Stimulated activated CD8-positive, alpha-beta memory T cell treated with anti-CD3 and anti-CD28 coated beads, Interleukin-4, amount 100 ng/mL, for 48 hours (primary cell): Measurements from ENCODE around the gene MTARC2.
A peak's percentile ranks its signal among the peaks of the same experiment; 100 is the strongest.

Experiments used
- DNase-seq: peaks from one replicate; pipeline ENCODE4 v3.0.0-alpha.2; 2020

MTARC2 gene

GRCh38 chr1:220770245-220770913 is 22.3 kb downstream of the MTARC2 start:
- no peak for DNase-seq

GRCh38 chr1:220772846-220773245 is 24.7 kb downstream of the MTARC2 start:
- no peak for DNase-seq

GRCh38 chr1:220775240-220775853 is 27.2 kb downstream of the MTARC2 start:
- DNase-seq = peak; percentile 77

- DNase-seq = no peak
Observed at GRCh38 chr1:220776254-220776653, 28.1 kb downstream of the MTARC2 start.

- DNase-seq = peak; percentile 89
Observed at GRCh38 chr1:220776720-220777326, 28.7 kb downstream of the MTARC2 start.

GRCh38 chr1:220783453-220783852 is 35.3 kb downstream of the MTARC2 start:
- no peak for DNase-seq

GRCh38 chr1:220784751-220785150 is 36.6 kb downstream of the MTARC2 start:
- no peak for DNase-seq

- DNase-seq = no peak
Observed at GRCh38 chr1:220785166-220786056, 37.3 kb downstream of the MTARC2 start.

GRCh38 chr1:220786057-220786336 is 37.9 kb downstream of the MTARC2 start:
- DNase-seq = no peak

- no peak for DNase-seq
Observed at GRCh38 chr1:220786337-220787068, 38.4 kb downstream of the MTARC2 start, which contains the start of gene MTARC1. Gene MTARC1 (plus strand): TSS chr1:220786913. CDS start chr1:220786945, 32 bp downstream.

- DNase-seq = no peak
Observed at GRCh38 chr1:220787069-220787619, 39.0 kb downstream of the MTARC2 start.

GRCh38 chr1:220788900-220789299 is 40.8 kb downstream of the MTARC2 start:
- DNase-seq = no peak

GRCh38 chr1:220789532-220790147 is 41.5 kb downstream of the MTARC2 start:
- no peak for DNase-seq

GRCh38 chr1:220791285-220791684 is 43.2 kb downstream of the MTARC2 start:
- no peak for DNase-seq

- no peak for DNase-seq
Observed at GRCh38 chr1:220791956-220792355, 43.8 kb downstream of the MTARC2 start.

- DNase-seq = no peak
Observed at GRCh38 chr1:220796530-220796929, 48.4 kb downstream of the MTARC2 start.

GRCh38 chr1:220797044-220797443 is 48.9 kb downstream of the MTARC2 start:
- no peak for DNase-seq

- DNase-seq = no peak
Observed at GRCh38 chr1:220797553-220797952, 49.4 kb downstream of the MTARC2 start.

GRCh38 chr1:220798338-220798737 is 50.2 kb downstream of the MTARC2 start:
- DNase-seq = no peak

GRCh38 chr1:220800262-220800661 is 52.1 kb downstream of the MTARC2 start:
- no peak for DNase-seq

- DNase-seq = peak; percentile 35
Observed at GRCh38 chr1:220803401-220804201, 55.5 kb downstream of the MTARC2 start.
